WI38 (cell line): Measurements from ENCODE around the gene SNCG.

Source experiments
- H3K4me3 ChIP-seq: 2 replicates; pipeline ENCODE4 v1.5.1; 2011; ENCODE audit warnings: low read depth, mild to moderate bottlenecking, control low read depth, low read length
- TF ChIP-seq, protein P1 (sequence below): IDR thresholded peaks from 2 replicates; pipeline ENCODE4 v1.5.1; 2012; ENCODE audit warnings: low read depth, mild to moderate bottlenecking, control low read depth, low read length

The SNCG gene

GRCh38 chr10:86941991-86942421 lies 16.4 kb upstream of the SNCG start:
- TF ChIP-seq, protein P1, sequence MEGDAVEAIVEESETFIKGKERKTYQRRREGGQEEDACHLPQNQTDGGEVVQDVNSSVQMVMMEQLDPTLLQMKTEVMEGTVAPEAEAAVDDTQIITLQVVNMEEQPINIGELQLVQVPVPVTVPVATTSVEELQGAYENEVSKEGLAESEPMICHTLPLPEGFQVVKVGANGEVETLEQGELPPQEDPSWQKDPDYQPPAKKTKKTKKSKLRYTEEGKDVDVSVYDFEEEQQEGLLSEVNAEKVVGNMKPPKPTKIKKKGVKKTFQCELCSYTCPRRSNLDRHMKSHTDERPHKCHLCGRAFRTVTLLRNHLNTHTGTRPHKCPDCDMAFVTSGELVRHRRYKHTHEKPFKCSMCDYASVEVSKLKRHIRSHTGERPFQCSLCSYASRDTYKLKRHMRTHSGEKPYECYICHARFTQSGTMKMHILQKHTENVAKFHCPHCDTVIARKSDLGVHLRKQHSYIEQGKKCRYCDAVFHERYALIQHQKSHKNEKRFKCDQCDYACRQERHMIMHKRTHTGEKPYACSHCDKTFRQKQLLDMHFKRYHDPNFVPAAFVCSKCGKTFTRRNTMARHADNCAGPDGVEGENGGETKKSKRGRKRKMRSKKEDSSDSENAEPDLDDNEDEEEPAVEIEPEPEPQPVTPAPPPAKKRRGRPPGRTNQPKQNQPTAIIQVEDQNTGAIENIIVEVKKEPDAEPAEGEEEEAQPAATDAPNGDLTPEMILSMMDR = no peak
- no peak overlapping the region for H3K4me3 ChIP-seq

- TF ChIP-seq, protein P1 = no peak
- no peak overlapping the region for H3K4me3 ChIP-seq
These were observed 15.7 kb upstream of the SNCG start for GRCh38 chr10:86942441-86943315.

DNA sequence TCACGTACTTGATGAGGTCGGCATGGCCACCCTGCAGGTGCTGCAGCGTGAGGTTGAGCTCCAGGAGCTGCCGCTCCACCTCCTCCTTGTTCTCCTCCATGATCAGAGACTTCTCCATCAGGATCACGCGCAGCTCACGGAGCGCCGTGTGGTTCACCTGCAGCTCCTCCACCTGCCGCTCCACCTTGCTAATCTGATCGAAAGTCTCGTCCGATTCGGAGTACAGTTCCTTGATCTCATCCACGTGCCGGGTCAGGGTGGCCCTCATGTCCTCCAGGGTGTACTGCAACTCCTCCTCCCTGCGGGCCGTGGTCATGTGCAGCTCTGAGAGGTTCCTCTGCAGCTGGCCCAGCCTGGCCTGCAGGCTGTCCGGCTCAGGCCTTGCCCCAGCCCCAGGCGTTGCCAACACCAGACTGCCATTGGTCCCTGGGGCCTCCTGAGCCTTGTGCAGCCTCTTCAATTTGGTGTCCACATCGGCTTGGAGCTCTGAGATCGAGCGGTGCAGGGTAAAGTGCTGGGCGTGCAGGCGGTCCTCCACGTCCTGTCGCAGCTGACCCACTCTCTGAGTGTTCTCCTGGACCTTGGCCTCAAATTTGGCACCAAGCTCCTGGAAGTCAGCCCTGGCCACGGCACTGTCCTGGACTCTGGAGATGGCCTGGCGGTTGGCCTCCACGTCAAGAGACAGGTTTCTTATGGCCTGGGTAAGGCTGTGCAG lies 14.9 kb upstream of the SNCG start:
- H3K4me3 ChIP-seq = no peak overlapping the region
- TF ChIP-seq, protein P1 = no peak

DNA sequence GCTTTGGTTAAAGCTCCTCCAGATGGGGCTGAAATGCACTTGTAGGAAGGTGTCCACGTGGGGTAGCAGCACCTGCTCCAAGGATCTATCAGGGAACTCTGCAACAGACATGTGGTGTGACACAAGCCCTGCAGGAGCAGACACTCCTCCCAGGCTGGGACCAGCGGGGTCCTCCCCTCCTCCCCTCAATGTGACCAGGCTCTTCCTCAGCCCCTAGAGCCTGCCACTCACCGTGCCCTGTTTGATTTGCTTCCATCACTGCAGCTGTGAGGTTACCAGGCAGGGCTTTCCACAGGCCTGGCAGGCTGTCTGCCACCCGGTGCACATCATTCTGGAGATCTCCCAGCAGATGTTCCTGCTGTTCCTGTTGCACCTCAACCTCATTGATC lies 14.4 kb upstream of the SNCG start:
- TF ChIP-seq, protein P1 = no peak
- no peak overlapping the region for H3K4me3 ChIP-seq

- TF ChIP-seq, protein P1 = no peak
- H3K4me3 ChIP-seq = no peak overlapping the region
These were observed 13.9 kb upstream of the SNCG start for GRCh38 chr10:86944471-86944870.

GRCh38 chr10:86944907-86945306 lies 13.5 kb upstream of the SNCG start:
- H3K4me3 ChIP-seq = no peak overlapping the region
- TF ChIP-seq, protein P1 = no peak
